ENCODE measurements around the gene ADARB2. TPM values are rescaled to one million over a fixed set of nuclear protein-coding genes. Genes with fewer than 3 reads are reported as not detected.
"Not testable (repeated sequence)": the region's sequence is repeated elsewhere in the genome, so short reads cannot be mapped to it uniquely, and the experiment has no call there.

The ADARB2 gene
- total and polyA plus RNA-seq, 3 donors from 2014 or later, result 8.5 to 13.0 (median 10.4) TPM

- H3K4me1 ChIP-seq, result no peaks in the 10 kb centered on the region
- H3K4me3 ChIP-seq, result no peak overlapping the region
- 86 to 90% methylated on average over 10 of the region's 10 CpGs for WGBS, 2 donors
- TF ChIP-seq POLR2A (IDR thresholded peaks at IDR 0.05), result no peak
- TF ChIP-seq, protein P1, sequence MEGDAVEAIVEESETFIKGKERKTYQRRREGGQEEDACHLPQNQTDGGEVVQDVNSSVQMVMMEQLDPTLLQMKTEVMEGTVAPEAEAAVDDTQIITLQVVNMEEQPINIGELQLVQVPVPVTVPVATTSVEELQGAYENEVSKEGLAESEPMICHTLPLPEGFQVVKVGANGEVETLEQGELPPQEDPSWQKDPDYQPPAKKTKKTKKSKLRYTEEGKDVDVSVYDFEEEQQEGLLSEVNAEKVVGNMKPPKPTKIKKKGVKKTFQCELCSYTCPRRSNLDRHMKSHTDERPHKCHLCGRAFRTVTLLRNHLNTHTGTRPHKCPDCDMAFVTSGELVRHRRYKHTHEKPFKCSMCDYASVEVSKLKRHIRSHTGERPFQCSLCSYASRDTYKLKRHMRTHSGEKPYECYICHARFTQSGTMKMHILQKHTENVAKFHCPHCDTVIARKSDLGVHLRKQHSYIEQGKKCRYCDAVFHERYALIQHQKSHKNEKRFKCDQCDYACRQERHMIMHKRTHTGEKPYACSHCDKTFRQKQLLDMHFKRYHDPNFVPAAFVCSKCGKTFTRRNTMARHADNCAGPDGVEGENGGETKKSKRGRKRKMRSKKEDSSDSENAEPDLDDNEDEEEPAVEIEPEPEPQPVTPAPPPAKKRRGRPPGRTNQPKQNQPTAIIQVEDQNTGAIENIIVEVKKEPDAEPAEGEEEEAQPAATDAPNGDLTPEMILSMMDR (IDR thresholded peaks at IDR 0.05), result no peak
- no peak for DNase-seq
- no peaks in the 10 kb centered on the region for H3K36me3 ChIP-seq (ENCODE audit: low read depth, missing control alignments)
- H3K27me3 ChIP-seq, result no peaks in the 10 kb centered on the region
- no peaks in the 10 kb centered on the region for H3K9me3 ChIP-seq
- H3K27ac ChIP-seq, result no peak overlapping the region
- intact Hi-C loops (cut with DNase I; ENCODE audit: low total_unique reads), result no loop called here
Observed at GRCh38 chr10:1229574-1229973, 507.8 kb downstream of the ADARB2 start.

DNA sequence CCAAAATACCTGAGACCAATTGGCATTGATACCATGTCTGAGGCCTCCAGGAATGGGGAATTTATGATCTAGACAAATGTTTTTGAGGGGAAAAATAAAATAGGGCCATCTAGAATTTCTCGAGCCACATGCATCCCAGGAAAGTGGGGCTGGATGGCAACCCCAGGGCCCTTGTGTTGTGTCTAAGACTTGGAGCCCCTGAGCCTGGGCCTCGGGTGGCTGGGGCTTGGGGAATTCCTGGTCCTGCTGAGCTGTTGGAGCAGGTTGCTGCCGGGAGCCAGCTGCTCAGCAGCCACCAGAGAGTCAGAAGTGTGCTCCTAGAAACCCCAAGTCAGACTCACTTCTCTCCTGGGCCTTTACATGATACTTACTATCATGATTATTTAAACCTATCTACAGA is 508.2 kb downstream of the ADARB2 start:
- Histone ChIP-seq H3K27me3 (no peaks in the 10 kb centered on the region), H3K36me3 (ENCODE audit: low read depth, missing control alignments) (no peaks in the 10 kb centered on the region), H3K4me3 (no peak overlapping the region), H3K9me3 (no peaks in the 10 kb centered on the region), H3K27ac (no peak overlapping the region), H3K4me1 (no peaks in the 10 kb centered on the region)
- 74 to 85% methylated on average over 3 of the region's 3 CpGs for WGBS, 2 donors
- TF ChIP-seq, protein P1 (IDR thresholded peaks at IDR 0.05), result no peak
- no peak for TF ChIP-seq POLR2A (IDR thresholded peaks at IDR 0.05)
- DNase-seq, result no peak
- intact Hi-C loops (cut with DNase I; ENCODE audit: low total_unique reads), result no loop called here

- no peaks in the 10 kb centered on the region for H3K27me3 ChIP-seq
- intact Hi-C loops (cut with DNase I; ENCODE audit: low total_unique reads), result no loop called here
- TF ChIP-seq, protein P1 (IDR thresholded peaks at IDR 0.05), result no peak
- no peak for TF ChIP-seq POLR2A (IDR thresholded peaks at IDR 0.05)
- H3K4me1 ChIP-seq, result no peaks in the 10 kb centered on the region
- no peak overlapping the region for H3K4me3 ChIP-seq
- DNase-seq, result no peak
- H3K36me3 ChIP-seq (ENCODE audit: low read depth, missing control alignments), result no peaks in the 10 kb centered on the region
- WGBS, 2 donors, result 83 to 95% methylated on average over 14 of the region's 14 CpGs
- no peaks in the 10 kb centered on the region for H3K9me3 ChIP-seq
- H3K27ac ChIP-seq, result no peak overlapping the region
Observed at GRCh38 chr10:1228467-1228975, 508.8 kb downstream of the ADARB2 start.

GRCh38 chr10:1227510-1228402 is 509.6 kb downstream of the ADARB2 start:
- DNase-seq, result no peak
- 60 to 69% methylated on average over 9 of the region's 9 CpGs for WGBS, 2 donors
- Histone ChIP-seq H3K27ac (no peak overlapping the region), H3K4me3 (no peak overlapping the region), H3K9me3 (no peaks in the 10 kb centered on the region), H3K36me3 (ENCODE audit: low read depth, missing control alignments) (no peaks in the 10 kb centered on the region), H3K4me1 (no peaks in the 10 kb centered on the region), H3K27me3 (no peaks in the 10 kb centered on the region)
- TF ChIP-seq, protein P1 (IDR thresholded peaks at IDR 0.05), result no peak
- TF ChIP-seq POLR2A (IDR thresholded peaks at IDR 0.05), result no peak
- intact Hi-C loops (cut with DNase I; ENCODE audit: low total_unique reads), result no loop called here

DNA sequence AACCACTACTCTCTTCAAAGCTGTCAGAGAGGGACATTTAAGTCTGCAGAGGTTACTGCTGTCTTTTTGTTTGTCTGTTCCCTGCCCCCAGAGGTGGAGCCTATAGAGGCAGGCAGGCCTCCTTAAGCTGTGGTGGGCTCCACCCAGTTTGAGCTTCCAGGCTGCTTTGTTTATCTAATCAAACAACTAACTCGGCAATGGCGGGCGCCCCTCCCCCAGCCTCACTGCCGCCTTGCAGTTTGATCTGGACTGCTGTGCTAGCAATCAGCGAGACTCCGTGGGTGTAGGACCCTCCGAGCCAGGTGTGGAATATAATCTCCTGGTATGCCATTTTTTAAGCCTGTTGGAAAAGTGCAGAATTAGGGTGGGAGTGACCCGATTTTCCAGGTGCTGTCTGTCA is 510.4 kb downstream of the ADARB2 start:
- H3K27me3 ChIP-seq; H3K27ac ChIP-seq; H3K4me1 ChIP-seq; H3K36me3 ChIP-seq (ENCODE audit: low read depth, missing control alignments); intact Hi-C loops (cut with DNase I; ENCODE audit: low total_unique reads); H3K4me3 ChIP-seq; DNase-seq; H3K9me3 ChIP-seq: not testable (repeated sequence)
- WGBS, 2 donors, result 52 to 57% methylated on average over 8 of the region's 8 CpGs

DNA sequence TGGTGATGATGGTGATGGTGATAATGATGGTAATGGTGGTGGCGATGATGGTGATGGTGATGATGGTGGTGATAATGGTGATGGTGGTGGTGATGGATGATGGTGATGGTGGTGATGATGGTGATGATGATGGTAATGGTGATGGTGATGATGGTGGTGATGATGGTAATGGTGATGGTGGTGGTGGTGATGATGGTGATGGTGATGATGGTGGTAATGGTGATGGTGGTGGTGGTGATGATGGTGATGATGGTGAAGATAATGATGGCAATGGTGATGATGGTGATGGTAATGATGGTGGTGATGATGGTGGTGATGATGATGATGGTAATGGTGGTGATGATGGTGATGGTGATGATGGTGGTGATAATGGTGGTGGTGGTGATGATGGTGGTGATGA is 517.5 kb downstream of the ADARB2 start:
- H3K4me3 ChIP-seq; DNase-seq; H3K27me3 ChIP-seq; H3K36me3 ChIP-seq (ENCODE audit: low read depth, missing control alignments); H3K27ac ChIP-seq; intact Hi-C loops (cut with DNase I; ENCODE audit: low total_unique reads); H3K9me3 ChIP-seq; H3K4me1 ChIP-seq: not testable (repeated sequence)
- WGBS, 2 donors, result 0% methylated on average over 1 of the region's 1 CpG

All from testis (tissue), 3 donors.